Stomach (tissue), 9 donors: ENCODE data around the gene SGPL1. TPM values are rescaled to one million over a fixed set of nuclear protein-coding genes. Genes with fewer than 3 reads are reported as not detected.

ENCODE experiments used
- DNase-seq, 2 donors: peaks; one replicate each; pipeline versions ENCODE4 v3.0.0 to v3.0.0-alpha.2; 2013 to 2019
- H3K27ac ChIP-seq, 5 donors: fragments of 200-600 bp in 4 of 5; sonication (generic) in 4 of 5; one replicate each; pipeline ENCODE4 v1.5.1; 2013 to 2019; ENCODE audit warnings: mild to moderate bottlenecking in 1 of 5, moderate library complexity in 1 of 5
- H3K27me3 ChIP-seq, 3 donors: fragments of 200-600 bp; sonication (generic); one replicate each; pipeline ENCODE4 v1.5.1; 2017 to 2019; ENCODE audit warnings: mixed run types in 1 of 3
- H3K36me3 ChIP-seq, 4 donors: fragments of 200-600 bp; sonication (generic); 1 replicate in 3 of 4; 2 replicates in 1 of 4; pipeline ENCODE4 v1.5.1; 2016 to 2019
- H3K4me1 ChIP-seq, 4 donors: fragments of 200-600 bp; sonication (generic); one replicate each; pipeline ENCODE4 v1.5.1; 2016 to 2019
- H3K4me3 ChIP-seq, 4 donors: fragments of 200-600 bp; sonication (generic) in 3 of 4; one replicate each; pipeline ENCODE4 v1.5.1; 2016 to 2019; ENCODE audit warnings: mild to moderate bottlenecking in 1 of 4
- H3K9me3 ChIP-seq, 4 donors: fragments of 200-600 bp; sonication (generic); one replicate each; pipeline ENCODE4 v1.5.1; 2016 to 2019
- EP300 ChIP-seq: sonication (generic); formaldehyde crosslinking; IDR thresholded peaks from one replicate; pipeline ENCODE4 v1.6.1; 2017; ENCODE audit warnings: antibody characterized with exemption
- POLR2A ChIP-seq, 4 donors: fragments of 450-650 bp; IDR thresholded peaks; one replicate each; pipeline ENCODE4 v1.6.1; 2016; ENCODE audit warnings: antibody characterized with exemption in 4 of 4, control low read depth in 2 of 4, mild to moderate bottlenecking in 1 of 4, moderate library complexity in 1 of 4
- POLR2AphosphoS5 ChIP-seq, 3 donors: sonication (generic); formaldehyde crosslinking; IDR thresholded peaks; one replicate each; pipeline ENCODE4 v1.6.1; 2016; ENCODE audit warnings: antibody characterized with exemption in 3 of 3
- WGBS, 5 donors: extraction: QIAGEN DNeasy Blood & Tissue Kit in 3 of 5; methylation state at CpG; one replicate each; pipeline versions ENCODE4 v1.1.5 to v1.1.7; 2013 to 2018; 5-methylcytosine and 5-hydroxymethylcytosine counted together
- intact Hi-C: fragments of 100-400 bp; cut with DNase I; formaldehyde crosslinking; loops from one replicate; pipeline ENCODE4 v1.15.1; 2023; ENCODE audit warnings: low total_unique reads
- polyA plus RNA-seq, 3 donors: library from polyadenylated mRNA; stranded (reverse); fragments of 200-250 nt; gene quantifications; one replicate each; pipeline ENCODE4 v1.2.3, GENCODE V29; 2013
- total RNA-seq, 5 donors: library from RNA; depleted of rRNA; stranded (reverse); fragments of >200 nt; gene quantifications; one replicate each; pipeline versions ENCODE4 v1.1.0 to v1.2.3, GENCODE V29; 2014 to 2016
- TF ChIP-seq, protein P1 (sequence below), 7 experiments: fragments of 450-650 bp in 4 of 7; fragments of 200-600 bp in 3 of 7; sonication (generic) in 3 of 7; IDR thresholded peaks; one replicate each; pipeline ENCODE4 v1.5.1; 2016 to 2019; ENCODE audit warnings: antibody characterized with exemption in 7 of 7, control low read depth in 2 of 7, mild to moderate bottlenecking in 1 of 7
- donor health status: healthy with polysubstance abuse.
- donor health status: Bipolar disorder and iron deficiency.
- donor health status: healthy.

Gene SGPL1
- total and polyA plus RNA-seq, 8 donors, result 1.2 to 65.5 (median 15.6) TPM

DNA sequence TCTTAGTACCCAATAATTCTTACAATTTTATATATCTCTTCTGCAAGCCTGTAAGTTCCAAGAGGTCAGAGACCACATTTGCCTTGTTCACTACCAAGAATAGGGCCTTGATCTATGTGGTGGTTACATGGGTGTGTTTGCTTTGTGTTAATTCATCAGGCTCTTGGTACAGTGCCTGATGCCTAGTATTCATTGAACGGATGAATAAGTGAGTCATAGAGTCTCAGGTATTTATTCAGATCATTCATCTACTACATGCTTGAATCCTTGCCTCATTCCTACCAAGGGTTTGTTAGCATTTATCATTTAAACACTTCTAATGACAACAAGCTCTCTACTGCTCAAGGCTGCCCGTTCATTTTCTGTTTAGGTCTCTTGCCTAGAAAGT is 11.3 kb upstream of the SGPL1 start:
- intact Hi-C loops, result no loop called here
- Histone ChIP-seq H3K4me1 (peaks cover 0 to 5% (median 0%) of the 10 kb centered on the region in 4 donors), H3K4me3 (no peak overlapping the region), H3K27ac (no peak overlapping the region), H3K36me3 (no peaks in the 10 kb centered on the region), H3K9me3 (no peaks in the 10 kb centered on the region), H3K27me3 (no peaks in the 10 kb centered on the region)
- TF ChIP-seq POLR2AphosphoS5 (IDR thresholded peaks at IDR 0.05) (no peak), EP300 (no peak), POLR2A (IDR thresholded peaks at IDR 0.05) (no peak)
- TF ChIP-seq, protein P1, sequence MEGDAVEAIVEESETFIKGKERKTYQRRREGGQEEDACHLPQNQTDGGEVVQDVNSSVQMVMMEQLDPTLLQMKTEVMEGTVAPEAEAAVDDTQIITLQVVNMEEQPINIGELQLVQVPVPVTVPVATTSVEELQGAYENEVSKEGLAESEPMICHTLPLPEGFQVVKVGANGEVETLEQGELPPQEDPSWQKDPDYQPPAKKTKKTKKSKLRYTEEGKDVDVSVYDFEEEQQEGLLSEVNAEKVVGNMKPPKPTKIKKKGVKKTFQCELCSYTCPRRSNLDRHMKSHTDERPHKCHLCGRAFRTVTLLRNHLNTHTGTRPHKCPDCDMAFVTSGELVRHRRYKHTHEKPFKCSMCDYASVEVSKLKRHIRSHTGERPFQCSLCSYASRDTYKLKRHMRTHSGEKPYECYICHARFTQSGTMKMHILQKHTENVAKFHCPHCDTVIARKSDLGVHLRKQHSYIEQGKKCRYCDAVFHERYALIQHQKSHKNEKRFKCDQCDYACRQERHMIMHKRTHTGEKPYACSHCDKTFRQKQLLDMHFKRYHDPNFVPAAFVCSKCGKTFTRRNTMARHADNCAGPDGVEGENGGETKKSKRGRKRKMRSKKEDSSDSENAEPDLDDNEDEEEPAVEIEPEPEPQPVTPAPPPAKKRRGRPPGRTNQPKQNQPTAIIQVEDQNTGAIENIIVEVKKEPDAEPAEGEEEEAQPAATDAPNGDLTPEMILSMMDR (IDR thresholded peaks at IDR 0.05), result no peak
- no peak for DNase-seq
- 33 to 53% (median 48%) methylated on average over 2 of the region's 2 CpGs for WGBS, 5 donors

DNA sequence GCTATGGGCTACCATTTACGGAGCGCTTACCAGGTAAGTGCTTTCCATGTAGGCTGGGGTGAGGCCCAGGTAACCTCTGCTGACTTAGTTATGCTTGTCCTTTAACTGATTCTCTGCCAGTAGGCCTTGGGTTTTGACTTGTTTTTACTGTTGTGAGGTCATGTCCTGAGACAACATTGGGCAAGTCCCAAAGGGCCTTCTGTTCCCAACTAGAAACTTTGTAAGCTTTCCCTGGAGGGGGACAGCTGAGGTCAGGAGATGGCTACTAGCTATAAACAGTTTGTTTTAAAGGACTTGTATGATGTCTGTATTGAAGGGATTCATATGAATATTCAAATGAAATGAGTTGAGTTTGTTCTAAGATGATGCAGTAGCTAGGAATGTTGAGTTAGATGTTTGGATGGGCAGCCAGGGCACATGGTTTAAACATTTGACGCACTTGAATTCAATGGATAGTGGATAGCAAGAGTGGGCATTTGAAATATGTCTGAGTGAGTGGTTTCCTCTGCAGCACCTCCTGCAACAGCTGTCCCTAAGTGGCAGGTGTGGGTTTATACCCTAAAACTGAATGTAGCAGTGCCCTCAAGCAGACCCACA is 10.0 kb upstream of the SGPL1 start:
- TF ChIP-seq, protein P1 (IDR thresholded peaks at IDR 0.05), result no peak
- TF ChIP-seq POLR2A (IDR thresholded peaks at IDR 0.05) (no peak), POLR2AphosphoS5 (IDR thresholded peaks at IDR 0.05) (no peak), EP300 (no peak)
- peaks cover 0 to 5% (median 0%) of the 10 kb centered on the region in 4 donors for H3K4me1 ChIP-seq
- H3K27me3 ChIP-seq, result no peaks in the 10 kb centered on the region
- H3K27ac ChIP-seq, result no peak overlapping the region
- H3K36me3 ChIP-seq, result no peaks in the 10 kb centered on the region
- intact Hi-C loops, result no loop called here
- WGBS, 5 donors, result 93 to 97% (median 96%) methylated on average over 3 of the region's 3 CpGs
- H3K4me3 ChIP-seq, result no peak overlapping the region
- DNase-seq, result no peak
- no peaks in the 10 kb centered on the region for H3K9me3 ChIP-seq

DNA sequence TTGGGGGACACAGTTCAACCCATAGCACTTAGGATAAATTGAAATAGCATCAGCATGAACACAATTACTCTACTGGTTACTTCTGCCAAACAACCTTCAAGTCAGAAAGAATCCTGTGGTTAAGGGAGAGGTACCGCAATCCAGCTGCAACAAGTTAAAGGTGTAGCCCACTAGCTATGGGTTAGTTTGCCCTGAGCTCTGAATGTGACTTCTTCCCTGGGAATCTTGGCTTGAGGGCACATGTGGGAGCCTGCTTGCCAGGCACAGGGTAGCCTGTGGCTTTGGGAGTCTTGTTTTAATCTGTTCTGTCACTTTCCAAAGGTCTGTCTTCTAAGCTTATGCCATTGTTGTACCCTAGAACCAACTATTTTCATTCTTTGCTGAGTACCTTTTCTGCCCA is 8.9 kb upstream of the SGPL1 start:
- no peak for DNase-seq
- WGBS, 5 donors, result 95 to 100% (median 98%) methylated on average over 1 of the region's 1 CpG
- Histone ChIP-seq H3K4me3 (no peak overlapping the region), H3K27me3 (no peaks in the 10 kb centered on the region), H3K9me3 (no peaks in the 10 kb centered on the region), H3K27ac (no peak overlapping the region), H3K4me1 (peaks cover 0 to 5% (median 0%) of the 10 kb centered on the region in 4 donors), H3K36me3 (no peaks in the 10 kb centered on the region)
- intact Hi-C loops, result no loop called here
- TF ChIP-seq, protein P1 (IDR thresholded peaks at IDR 0.05), result no peak
- TF ChIP-seq POLR2A (IDR thresholded peaks at IDR 0.05), result no peak

DNA sequence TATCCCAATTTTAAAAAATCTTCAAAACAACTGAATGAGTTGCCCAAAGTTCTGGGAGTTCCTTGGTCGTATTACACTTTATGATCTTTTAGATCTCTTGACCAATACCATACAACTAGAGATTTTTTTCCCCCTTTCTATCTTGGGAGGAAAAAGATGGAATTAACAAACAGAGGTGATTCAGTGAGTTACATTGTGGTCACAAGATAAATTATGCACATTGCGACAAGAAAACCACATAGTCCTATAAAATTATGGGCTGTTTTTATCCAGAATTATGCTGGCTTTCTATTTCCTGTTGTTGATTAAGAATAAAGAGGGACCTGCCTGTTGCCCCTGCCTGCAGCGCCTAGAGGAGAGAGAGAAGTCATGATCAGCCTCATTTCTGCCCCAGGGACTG is 8.2 kb upstream of the SGPL1 start:
- no peaks in the 10 kb centered on the region for H3K9me3 ChIP-seq
- WGBS, 5 donors, result 74 to 81% (median 77%) methylated on average over 3 of the region's 3 CpGs
- DNase-seq, result no peak
- H3K4me3 ChIP-seq, result no peak overlapping the region
- peaks cover 0 to 5% (median 0%) of the 10 kb centered on the region in 4 donors for H3K4me1 ChIP-seq
- no peaks in the 10 kb centered on the region for H3K36me3 ChIP-seq
- no peak for TF ChIP-seq POLR2AphosphoS5 (IDR thresholded peaks at IDR 0.05)
- no peaks in the 10 kb centered on the region for H3K27me3 ChIP-seq
- intact Hi-C loops, result no loop called here
- no peak overlapping the region for H3K27ac ChIP-seq

DNA sequence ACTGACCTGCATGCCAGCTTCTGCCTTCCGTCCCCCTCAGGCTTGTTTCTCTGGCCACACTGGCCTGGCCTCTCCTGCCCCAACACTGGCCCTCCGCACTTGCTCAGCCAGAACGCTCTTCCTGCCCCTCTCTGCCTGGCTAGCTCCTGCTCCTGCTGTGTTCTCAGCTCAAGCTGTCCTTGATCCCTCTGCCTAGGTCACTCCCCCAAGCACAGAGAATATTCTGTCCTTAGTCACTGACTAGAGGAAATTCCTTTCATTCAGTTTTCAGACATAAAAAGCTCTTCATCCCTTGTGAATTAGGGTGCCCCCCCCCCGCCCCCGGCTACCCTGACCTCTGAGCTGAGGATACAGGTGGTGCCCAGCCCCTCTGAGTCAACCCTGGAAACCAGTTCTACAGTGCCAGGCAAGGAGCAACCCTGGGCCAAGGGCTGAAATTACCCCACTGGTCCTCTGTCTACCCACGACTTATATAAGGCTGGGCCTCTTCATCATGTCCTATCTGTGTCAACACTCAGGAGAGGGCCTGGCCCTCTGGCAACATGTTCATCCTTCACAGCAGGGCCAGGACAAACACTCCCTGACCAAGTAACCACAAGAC is 6.6 kb upstream of the SGPL1 start:
- WGBS, 5 donors, result 70 to 92% (median 85%) methylated on average over 6 of the region's 6 CpGs
- Histone ChIP-seq H3K9me3 (no peaks in the 10 kb centered on the region), H3K4me3 (no peak overlapping the region), H3K36me3 (no peaks in the 10 kb centered on the region), H3K27ac (no peak overlapping the region), H3K4me1 (no peaks in the 10 kb centered on the region), H3K27me3 (no peaks in the 10 kb centered on the region)
- intact Hi-C loops, result no loop called here
- no peak for DNase-seq
- TF ChIP-seq POLR2A (IDR thresholded peaks at IDR 0.05), result no peak
- TF ChIP-seq POLR2AphosphoS5 (IDR thresholded peaks at IDR 0.05), result no peak
- no peak for TF ChIP-seq EP300
- TF ChIP-seq, protein P1 (IDR thresholded peaks at IDR 0.05), result no peak
